Keratinocyte (primary cell): ENCODE data around the gene UBE2E3. TPM values are rescaled to one million over a fixed set of nuclear protein-coding genes. Genes with fewer than 3 reads are reported as not detected.

ENCODE experiments used
- DNase-seq: peaks from one replicate; pipeline ENCODE4 v3.0.0-alpha.2; 2011; ENCODE audit warnings: low read depth, missing footprints, low spot score
- FAIRE-seq: peaks from 2 replicates; lab custom pipeline; 2011; peaks lifted over from hg19 to GRCh38; lab: Jason Lieb, UNC
- H2AFZ ChIP-seq: 2 replicates; pipeline ENCODE4 v1.6.0; 2012; ENCODE audit warnings: low read length, control low read depth, inconsistent platforms; ENCODE audit not compliant: control insufficient read depth
- H3K27ac ChIP-seq: 2 replicates; pipeline ENCODE4 v1.5.1; 2011; ENCODE audit warnings: low read length; ENCODE audit not compliant: control insufficient read depth, insufficient read depth
- H3K27me3 ChIP-seq: 3 replicates; pipeline ENCODE4 v1.6.0; 2011; ENCODE audit warnings: low read length; ENCODE audit not compliant: control insufficient read depth, insufficient read depth; ENCODE audit errors: extremely low read depth
- H3K36me3 ChIP-seq, 2 experiments: 2 replicates in 1 of 2; 3 replicates in 1 of 2; pipeline ENCODE4 v1.5.1; 2011; ENCODE audit warnings: low read length in 2 of 2, mild to moderate bottlenecking in 1 of 2; ENCODE audit not compliant: control insufficient read depth in 2 of 2, insufficient read depth in 2 of 2; ENCODE audit errors: extremely low read depth in 1 of 2
- H3K4me1 ChIP-seq: 3 replicates; pipeline ENCODE4 v1.5.1; 2011; ENCODE audit warnings: low read length; ENCODE audit not compliant: control insufficient read depth, insufficient read depth; ENCODE audit errors: extremely low read depth
- H3K4me2 ChIP-seq: 3 replicates; pipeline ENCODE4 v1.6.0; 2011; ENCODE audit warnings: low read depth, low read length; ENCODE audit not compliant: control insufficient read depth, insufficient read depth; ENCODE audit errors: extremely low read depth
- H3K4me3 ChIP-seq, 3 experiments: fragments of 200-600 bp in 1 of 3; sonication (generic) in 1 of 3; 2 replicates in 2 of 3; 3 replicates in 1 of 3; pipeline ENCODE4 v1.5.1; 2011 to 2016; ENCODE audit warnings: low read length in 3 of 3, mild to moderate bottlenecking in 3 of 3, control low read depth in 2 of 3, inconsistent platforms in 1 of 3, low read depth in 1 of 3, mixed read lengths in 1 of 3, mixed run types in 1 of 3, moderate library complexity in 1 of 3; ENCODE audit not compliant: control insufficient read depth in 2 of 3, insufficient read depth in 2 of 3; ENCODE audit errors: extremely low read depth in 1 of 3
- H3K79me2 ChIP-seq: 2 replicates; pipeline ENCODE4 v1.6.0; 2012; ENCODE audit warnings: low read length; ENCODE audit not compliant: control insufficient read depth, insufficient read depth
- H3K9ac ChIP-seq: 3 replicates; pipeline ENCODE4 v1.6.0; 2011; ENCODE audit warnings: low read length; ENCODE audit not compliant: control insufficient read depth, insufficient read depth; ENCODE audit errors: extremely low read depth
- H3K9me1 ChIP-seq: 3 replicates; pipeline ENCODE4 v1.6.0; 2011; ENCODE audit warnings: low read length; ENCODE audit not compliant: control insufficient read depth, insufficient read depth; ENCODE audit errors: extremely low read depth
- H3K9me3 ChIP-seq: 2 replicates; pipeline ENCODE4 v1.5.1; 2012; ENCODE audit warnings: low read depth, low read length; ENCODE audit not compliant: control insufficient read depth
- H4K20me1 ChIP-seq: 3 replicates; pipeline ENCODE4 v1.6.0; 2011; ENCODE audit warnings: low read length; ENCODE audit not compliant: control insufficient read depth, insufficient read depth; ENCODE audit errors: extremely low read depth
- EZH2 ChIP-seq: IDR thresholded peaks from one replicate; pipeline ENCODE4 v1.6.1; 2012; ENCODE audit warnings: inconsistent platforms, mild to moderate bottlenecking, low read length, moderate library complexity
- dilution Hi-C: fragments of 300-500 bp; cut with MboI; formaldehyde crosslinking; loops from one replicate; pipeline ENCODE4 v1.7.0; 2020; ENCODE audit warnings: low sequenced_read_pairs; ENCODE audit not compliant: extremely low pct_ligation_motif_present
- polyA plus RNA-seq, 5 experiments: library from polyadenylated mRNA; depleted of rRNA in 3 of 5; stranded (reverse) in 3 of 5; stranded (forward) in 1 of 5; unstranded in 1 of 5; fragments of >200 nt; gene quantifications; 1 replicate in 1 of 5; 2 replicates in 3 of 5; 3 replicates in 1 of 5; pipeline versions ENCODE4 v1.2.1 to v1.2.3, GENCODE V29; 2011 to 2012; ENCODE audit warnings: missing spikeins in 2 of 5, low read depth in 1 of 5, low replicate concordance in 1 of 5
- TF ChIP-seq, protein P1 (sequence below), 3 experiments: IDR thresholded peaks in 1 of 3; conservative IDR thresholded peaks in 1 of 3; optimal IDR thresholded peaks in 1 of 3; 2 replicates in 2 of 3; 3 replicates in 1 of 3; pipeline versions ENCODE3 to v1.5.1; 2011; ENCODE audit warnings: low read length in 3 of 3, mild to moderate bottlenecking in 3 of 3, moderate library complexity in 2 of 3, control low read depth in 1 of 3, inconsistent platforms in 1 of 3; ENCODE audit not compliant: insufficient read depth in 2 of 3; ENCODE audit errors: extremely low read depth in 1 of 3

UBE2E3 gene
- polyA plus RNA-seq, 1 donor (not counting 4 experiments of a cell fraction or from before 2014, with no cell fraction given): 91.1 TPM

DNA sequence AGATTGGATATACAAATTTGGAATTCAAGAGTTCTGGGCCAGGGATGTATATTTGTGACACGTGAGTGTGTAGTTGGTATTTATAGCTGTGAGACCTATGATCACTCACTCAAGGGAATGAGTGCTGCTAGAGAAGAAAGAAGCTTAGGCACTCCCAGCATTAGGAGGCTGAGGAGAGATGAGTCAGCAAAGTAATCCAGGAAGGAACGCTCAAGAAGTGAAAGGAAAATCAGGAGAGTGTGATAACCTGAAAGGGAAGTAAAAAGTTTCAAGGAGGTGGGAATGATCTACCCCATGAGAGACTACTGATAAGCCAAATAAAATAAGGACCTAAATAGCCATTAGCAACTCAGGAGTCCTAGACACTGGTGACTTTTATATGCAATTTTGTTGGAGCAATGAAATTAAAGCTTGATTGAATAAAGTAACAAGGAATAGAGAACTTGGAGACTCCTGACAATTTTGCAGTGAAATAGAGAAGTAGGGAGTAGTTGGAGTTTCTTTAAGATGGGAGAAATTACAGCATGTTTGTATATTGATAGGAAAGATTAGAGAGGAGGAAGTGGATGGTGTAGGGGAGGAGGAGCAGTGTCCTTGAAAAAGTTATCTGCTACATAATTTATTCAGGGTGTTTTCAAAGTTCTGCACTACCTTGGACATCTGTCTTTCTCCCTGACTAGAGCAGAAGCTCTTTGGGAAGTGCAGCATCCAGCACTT, 89.9 kb downstream of the UBE2E3 start:
- TF ChIP-seq, protein P1, sequence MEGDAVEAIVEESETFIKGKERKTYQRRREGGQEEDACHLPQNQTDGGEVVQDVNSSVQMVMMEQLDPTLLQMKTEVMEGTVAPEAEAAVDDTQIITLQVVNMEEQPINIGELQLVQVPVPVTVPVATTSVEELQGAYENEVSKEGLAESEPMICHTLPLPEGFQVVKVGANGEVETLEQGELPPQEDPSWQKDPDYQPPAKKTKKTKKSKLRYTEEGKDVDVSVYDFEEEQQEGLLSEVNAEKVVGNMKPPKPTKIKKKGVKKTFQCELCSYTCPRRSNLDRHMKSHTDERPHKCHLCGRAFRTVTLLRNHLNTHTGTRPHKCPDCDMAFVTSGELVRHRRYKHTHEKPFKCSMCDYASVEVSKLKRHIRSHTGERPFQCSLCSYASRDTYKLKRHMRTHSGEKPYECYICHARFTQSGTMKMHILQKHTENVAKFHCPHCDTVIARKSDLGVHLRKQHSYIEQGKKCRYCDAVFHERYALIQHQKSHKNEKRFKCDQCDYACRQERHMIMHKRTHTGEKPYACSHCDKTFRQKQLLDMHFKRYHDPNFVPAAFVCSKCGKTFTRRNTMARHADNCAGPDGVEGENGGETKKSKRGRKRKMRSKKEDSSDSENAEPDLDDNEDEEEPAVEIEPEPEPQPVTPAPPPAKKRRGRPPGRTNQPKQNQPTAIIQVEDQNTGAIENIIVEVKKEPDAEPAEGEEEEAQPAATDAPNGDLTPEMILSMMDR (optimal IDR thresholded peaks at IDR 0.05 in 1 of 3, IDR thresholded peaks at IDR 0.05 in 1 of 3, conservative IDR thresholded peaks at IDR 0.05 in 1 of 3; ENCODE audit: extremely low read depth in 1 of 3, insufficient read depth in 2 of 3, low read length in 3 of 3): no peak
- TF ChIP-seq EZH2: no peak
- dilution Hi-C loops: no loop called here
- Histone ChIP-seq H3K9me3 (no peaks in the 10 kb centered on the region), H3K79me2 (peaks cover 14% of the 10 kb centered on the region), H3K4me1 (peaks cover 35% of the 10 kb centered on the region), H3K4me2 (peak overlapping the region; percentile 59), H3K9ac (no peak overlapping the region), H4K20me1 (no peaks in the 10 kb centered on the region), H3K9me1 (no peaks in the 10 kb centered on the region), H3K27ac (peak overlapping the region; percentile 23), H2AFZ (no peak overlapping the region), H3K4me3 (peak overlapping the region in 2 of 3 experiments; percentile 2 to 13), H3K36me3 (peaks cover 0 to 3% of the 10 kb centered on the region in 2 experiments), H3K27me3 (no peaks in the 10 kb centered on the region)
- DNase-seq (no peak), FAIRE-seq (peak; percentile 75)

- no peak for FAIRE-seq
- H3K27me3 ChIP-seq: no peaks in the 10 kb centered on the region
- TF ChIP-seq, protein P1 (optimal IDR thresholded peaks at IDR 0.05 in 1 of 3, IDR thresholded peaks at IDR 0.05 in 1 of 3, conservative IDR thresholded peaks at IDR 0.05 in 1 of 3; ENCODE audit: extremely low read depth in 1 of 3, insufficient read depth in 2 of 3, low read length in 3 of 3): no peak
- TF ChIP-seq EZH2: no peak
- H3K4me1 ChIP-seq: peaks cover 37% of the 10 kb centered on the region
- no peaks in the 10 kb centered on the region for H3K9me1 ChIP-seq
- no peak overlapping the region for H2AFZ ChIP-seq
- H3K27ac ChIP-seq: no peak overlapping the region
- H3K79me2 ChIP-seq: peaks cover 14% of the 10 kb centered on the region
- H3K9ac ChIP-seq: no peak overlapping the region
- H3K36me3 ChIP-seq: peaks cover 0 to 3% of the 10 kb centered on the region in 2 experiments
- H3K4me3 ChIP-seq: no peak overlapping the region
- DNase-seq: no peak
- no peak overlapping the region for H3K4me2 ChIP-seq
- dilution Hi-C loops: no loop called here
- no peaks in the 10 kb centered on the region for H4K20me1 ChIP-seq
- no peaks in the 10 kb centered on the region for H3K9me3 ChIP-seq
These were observed 90.4 kb downstream of the UBE2E3 start for GRCh38 chr2:181070836-181071200.
